PC-9 (cell line): ENCODE measurements around the gene LRRC4C. TPM values are rescaled to one million over a fixed set of nuclear protein-coding genes. Genes with fewer than 3 reads are reported as not detected.

Source experiments
- BruUV-seq: library from RNA; stranded (reverse); fragments of 400-500 nt; replicated peaks from 2 replicates; lab custom pipeline; 2021; lab: Mats Ljungman, UMichigan
- CTCF ChIA-PET: fragments of 300-600 bp; sonication (Branson Sonifier 250); formaldehyde crosslinking; loops from one replicate; lab custom pipeline; 2022; ENCODE audit warnings: antibody characterized with exemption; lab: Charles Lee
- POLR2A ChIA-PET: fragments of 300-600 bp; sonication (Branson Sonifier 250); formaldehyde crosslinking; loops from one replicate; lab custom pipeline; 2022; ENCODE audit warnings: antibody characterized with exemption; ENCODE audit not compliant: unreplicated experiment; lab: Charles Lee
- DNase-seq, 2 experiments: peaks; one replicate each; pipeline versions ENCODE4 v3.0.0 to v3.0.0-alpha.2; 2015 to 2022; ENCODE audit warnings: mixed read lengths in 1 of 2
- H2AFZ ChIP-seq: fragments of 200-600 bp; sonication (generic); 2 replicates; pipeline ENCODE4 v1.8.1; 2017; ENCODE audit warnings: antibody characterized with exemption
- H3F3A ChIP-seq: fragments of 200-600 bp; sonication (generic); 2 replicates; pipeline ENCODE4 v1.8.1; 2017; ENCODE audit warnings: antibody characterized with exemption, mild to moderate bottlenecking, low read depth; ENCODE audit not compliant: insufficient read depth
- H3K27ac ChIP-seq: fragments of 200-600 bp; sonication (generic); 2 replicates; pipeline ENCODE4 v1.6.1; 2016; ENCODE audit warnings: mixed run types
- H3K27me3 ChIP-seq: fragments of 200-600 bp; sonication (generic); 2 replicates; pipeline ENCODE4 v1.6.1; 2016; ENCODE audit warnings: low read depth, mixed run types; ENCODE audit not compliant: insufficient read depth
- H3K36me3 ChIP-seq: fragments of 200-600 bp; sonication (generic); 2 replicates; pipeline ENCODE4 v1.6.1; 2016; ENCODE audit warnings: low read depth, mixed run types
- H3K4me1 ChIP-seq: fragments of 200-600 bp; sonication (generic); replicated peaks from 2 replicates; pipeline ENCODE4 v1.6.1; 2016; ENCODE audit warnings: mixed run types; ENCODE audit not compliant: insufficient read depth
- H3K4me2 ChIP-seq: fragments of 200-600 bp; sonication (generic); 2 replicates; pipeline ENCODE4 v1.6.1; 2017; ENCODE audit warnings: mixed run types
- H3K4me3 ChIP-seq: fragments of 200-600 bp; sonication (generic); 2 replicates; pipeline ENCODE4 v1.6.1; 2016; ENCODE audit warnings: mixed run types
- H3K79me2 ChIP-seq: fragments of 200-600 bp; sonication (generic); 2 replicates; pipeline ENCODE4 v1.6.1; 2017; ENCODE audit warnings: low read depth, mixed run types
- H3K9me2 ChIP-seq: fragments of 200-600 bp; sonication (generic); 2 replicates; pipeline ENCODE4 v1.8.1; 2017; ENCODE audit warnings: mild to moderate bottlenecking; ENCODE audit not compliant: insufficient read depth
- H3K9me3 ChIP-seq: fragments of 200-600 bp; sonication (generic); 2 replicates; pipeline ENCODE4 v1.8.1; 2016; ENCODE audit warnings: low read depth; ENCODE audit not compliant: insufficient read depth
- H4K20me1 ChIP-seq: fragments of 200-600 bp; sonication (generic); 2 replicates; pipeline ENCODE4 v1.8.1; 2017; ENCODE audit not compliant: insufficient read depth
- CTCF ChIP-seq: fragments of 200-600 bp; sonication (generic); conservative IDR thresholded peaks from 2 replicates; pipeline ENCODE4 v1.6.1; 2017; ENCODE audit warnings: mixed run types, antibody characterized with exemption, mild to moderate bottlenecking, moderate library complexity
- EZH2 ChIP-seq: fragments of 200-600 bp; sonication (generic); IDR thresholded peaks from 2 replicates; pipeline ENCODE4 v1.8.0; 2017; ENCODE audit warnings: antibody characterized with exemption, low read depth
- intact Hi-C: fragments of 100-400 bp; cut with micrococcal nuclease; formaldehyde crosslinking; loops from one replicate; pipeline ENCODE4 v1.10.0; 2022; ENCODE audit not compliant: unreplicated experiment
- total RNA-seq: library from RNA; stranded (reverse); gene quantifications from 2 replicates; pipeline ENCODE4 v1.2.3, GENCODE V29; 2021

The LRRC4C gene
- total RNA-seq, 1 experiment from 2014 or later = not detected

- BruUV-seq = no TSS peak
- no peaks in the 10 kb centered on the region; the same call in 1 of the 2 replicates for H3K9me2 ChIP-seq
- no peak overlapping the region for H3K4me2 ChIP-seq
- no peaks in the 10 kb centered on the region for H3K79me2 ChIP-seq
- H3K4me3 ChIP-seq = no peak overlapping the region
- no peaks in the 10 kb centered on the region for H3K27me3 ChIP-seq
- CTCF ChIA-PET = no interaction called here
- no peaks in the 10 kb centered on the region for H3F3A ChIP-seq
- intact Hi-C loops = no loop called here
- no peaks in the 10 kb centered on the region for H3K9me3 ChIP-seq
- no peak overlapping the region for H3K27ac ChIP-seq
- H4K20me1 ChIP-seq = no peaks in the 10 kb centered on the region
- TF ChIP-seq EZH2 (no peak), CTCF (no peak)
- no peaks in the 10 kb centered on the region for H3K36me3 ChIP-seq
- POLR2A ChIA-PET = no interaction called here
- H2AFZ ChIP-seq = no peak overlapping the region
- no peak for DNase-seq
- no peaks in the 10 kb centered on the region for H3K4me1 ChIP-seq
These were observed 1014.1 kb downstream of the LRRC4C start for GRCh38 chr11:40445391-40445790.

DNA sequence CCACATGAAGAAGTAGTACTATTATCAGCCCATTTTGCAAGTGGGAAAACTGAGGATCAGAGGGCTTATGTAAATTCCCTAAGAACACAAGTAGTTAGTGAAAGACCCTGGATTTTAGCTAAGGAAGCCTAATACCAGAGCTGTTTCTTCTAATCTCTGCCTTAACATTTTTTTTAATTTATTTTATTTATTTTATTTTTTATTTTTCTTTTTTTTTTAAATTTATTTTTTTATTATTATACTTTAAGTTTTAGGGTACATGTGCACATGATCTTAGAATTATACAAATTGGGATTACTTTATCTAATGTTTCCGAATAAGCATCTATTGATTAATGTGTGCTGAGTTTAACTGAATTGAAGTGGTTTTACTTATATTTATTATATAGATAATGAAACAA is 1015.3 kb downstream of the LRRC4C start:
- intact Hi-C loops = no loop called here
- Histone ChIP-seq H3F3A (no peaks in the 10 kb centered on the region), H3K27me3 (no peaks in the 10 kb centered on the region), H3K36me3 (no peaks in the 10 kb centered on the region), H3K27ac (no peak overlapping the region), H3K4me1 (no peaks in the 10 kb centered on the region), H3K9me2 (no peaks in the 10 kb centered on the region; the same call in 1 of the 2 replicates), H3K4me3 (no peak overlapping the region), H2AFZ (no peak overlapping the region), H4K20me1 (no peaks in the 10 kb centered on the region), H3K4me2 (no peak overlapping the region), H3K79me2 (no peaks in the 10 kb centered on the region), H3K9me3 (no peaks in the 10 kb centered on the region)
- no TSS peak for BruUV-seq
- TF ChIP-seq EZH2 (no peak), CTCF (no peak)
- no peak for DNase-seq
- ChIA-PET POLR2A (no interaction called here), CTCF (no interaction called here)

GRCh38 chr11:40435344-40435743 is 1024.1 kb downstream of the LRRC4C start:
- Histone ChIP-seq H3K27ac (no peak overlapping the region), H3K36me3 (no peaks in the 10 kb centered on the region), H3F3A (no peaks in the 10 kb centered on the region), H3K4me2 (no peak overlapping the region), H2AFZ (no peak overlapping the region), H3K4me1 (no peaks in the 10 kb centered on the region), H3K9me3 (no peaks in the 10 kb centered on the region), H3K27me3 (no peaks in the 10 kb centered on the region), H4K20me1 (no peaks in the 10 kb centered on the region), H3K79me2 (no peaks in the 10 kb centered on the region), H3K4me3 (no peak overlapping the region), H3K9me2 (no peaks in the 10 kb centered on the region)
- intact Hi-C loops = no loop called here
- no TSS peak for BruUV-seq
- TF ChIP-seq EZH2 (no peak), CTCF (no peak)
- DNase-seq = no peak
- ChIA-PET CTCF (no interaction called here), POLR2A (no interaction called here)
